Uterus (tissue), 4 donors: ENCODE results near the gene DNASE1L1. TPM values are rescaled to one million over a fixed set of nuclear protein-coding genes. Genes with fewer than 3 reads are reported as not detected.

Experiments
- DNase-seq, 2 donors: peaks; one replicate each; pipeline ENCODE4 v3.0.0-alpha.2; 2019 to 2020
- H3K27ac ChIP-seq, 2 donors: fragments of 200-600 bp; sonication (generic); 1 replicate in 1 of 2; 2 replicates in 1 of 2; pipeline ENCODE4 v1.5.1; 2016 to 2018
- H3K27me3 ChIP-seq, 2 donors: fragments of 200-600 bp; sonication (generic); one replicate each; pipeline ENCODE4 v1.5.1; 2018 to 2019; ENCODE audit warnings: control low read depth in 1 of 2
- H3K36me3 ChIP-seq, 2 donors: fragments of 200-600 bp; sonication (generic); one replicate each; pipeline ENCODE4 v1.5.1; 2019; ENCODE audit warnings: control low read depth in 1 of 2
- H3K4me1 ChIP-seq, 2 donors: fragments of 200-600 bp; sonication (generic); one replicate each; pipeline ENCODE4 v1.5.1; 2018 to 2019; ENCODE audit warnings: control low read depth in 1 of 2
- H3K4me3 ChIP-seq, 2 donors: fragments of 200-600 bp; sonication (generic); 1 replicate in 1 of 2; 2 replicates in 1 of 2; pipeline ENCODE4 v1.5.1; 2018 to 2019; ENCODE audit warnings: mild to moderate bottlenecking in 1 of 2
- H3K9me3 ChIP-seq, 2 donors: fragments of 200-600 bp; sonication (generic); one replicate each; pipeline ENCODE4 v1.5.1; 2019; ENCODE audit warnings: control low read depth in 1 of 2
- CTCF ChIP-seq, 4 experiments: fragments of 200-600 bp in 2 of 4; fragments of 450-650 bp in 2 of 4; sonication (generic) in 2 of 4; IDR thresholded peaks; one replicate each; pipeline ENCODE4 v1.5.1; 2016 to 2019; ENCODE audit warnings: antibody characterized with exemption in 4 of 4, mild to moderate bottlenecking in 2 of 4, moderate library complexity in 1 of 4
- POLR2A ChIP-seq, 2 donors: fragments of 450-650 bp; IDR thresholded peaks; one replicate each; pipeline ENCODE4 v1.6.1; 2016; ENCODE audit warnings: antibody characterized with exemption in 2 of 2, mild to moderate bottlenecking in 1 of 2, moderate library complexity in 1 of 2
- intact Hi-C: fragments of 100-400 bp; cut with DNase I; formaldehyde crosslinking; loops from one replicate; pipeline ENCODE4 v1.15.1; 2023; ENCODE audit warnings: low total_unique reads
- total RNA-seq, 4 donors: library from RNA; depleted of rRNA in 3 of 4; stranded (reverse); fragments of >200 nt in 3 of 4; gene quantifications; one replicate each; pipeline versions ENCODE4 v1.1.0 to v1.2.4, GENCODE V29; 2014 to 2023
- donor health status: DM: yes; HTN: yes; CAD: no.

Gene DNASE1L1
- total RNA-seq, 4 donors from 2014 or later = 10.2 to 31.8 (median 21.2) TPM

GRCh38 chrX:154356596-154356995, 52.5 kb downstream of the DNASE1L1 start:
- TF ChIP-seq POLR2A (IDR thresholded peaks at IDR 0.05) (no peak), CTCF (IDR thresholded peaks at IDR 0.05) (no peak)
- no peaks in the 10 kb centered on the region for H3K36me3 ChIP-seq
- H3K27ac ChIP-seq = peak overlapping the region in 1 of 2 donors; percentile 43
- H3K4me3 ChIP-seq = no peak overlapping the region
- no peaks in the 10 kb centered on the region for H3K27me3 ChIP-seq
- H3K4me1 ChIP-seq = no peaks in the 10 kb centered on the region
- intact Hi-C loops = no loop called here
- H3K9me3 ChIP-seq = no peaks in the 10 kb centered on the region
- DNase-seq = no peak

DNA sequence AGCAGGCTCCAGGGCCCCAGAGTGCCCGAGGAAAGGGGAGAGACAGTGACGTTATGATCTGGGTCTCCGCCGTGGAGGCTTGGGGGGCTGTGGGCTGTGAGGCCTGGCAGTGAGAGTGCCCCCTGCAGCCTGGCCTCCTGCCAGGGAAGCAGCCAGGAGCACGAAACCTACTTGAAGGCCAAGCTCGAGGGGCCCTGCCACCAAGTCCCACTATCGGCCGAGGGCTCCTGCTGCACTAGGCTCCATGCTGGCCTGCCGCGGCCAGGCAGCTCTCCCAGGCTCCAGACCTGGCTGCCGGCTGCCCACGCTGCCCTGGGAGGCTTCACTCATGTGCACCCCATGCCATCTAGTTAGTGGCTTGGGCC, 53.3 kb downstream of the DNASE1L1 start:
- H3K4me1 ChIP-seq = no peaks in the 10 kb centered on the region
- intact Hi-C loops = no loop called here
- H3K27me3 ChIP-seq = no peaks in the 10 kb centered on the region
- no peaks in the 10 kb centered on the region for H3K9me3 ChIP-seq
- no peaks in the 10 kb centered on the region for H3K36me3 ChIP-seq
- H3K4me3 ChIP-seq = no peak overlapping the region
- TF ChIP-seq CTCF (IDR thresholded peaks at IDR 0.05) = no peak
- TF ChIP-seq POLR2A (IDR thresholded peaks at IDR 0.05) = no peak
- H3K27ac ChIP-seq = peak overlapping the region in 1 of 2 donors; percentile 43
- no peak for DNase-seq

DNA sequence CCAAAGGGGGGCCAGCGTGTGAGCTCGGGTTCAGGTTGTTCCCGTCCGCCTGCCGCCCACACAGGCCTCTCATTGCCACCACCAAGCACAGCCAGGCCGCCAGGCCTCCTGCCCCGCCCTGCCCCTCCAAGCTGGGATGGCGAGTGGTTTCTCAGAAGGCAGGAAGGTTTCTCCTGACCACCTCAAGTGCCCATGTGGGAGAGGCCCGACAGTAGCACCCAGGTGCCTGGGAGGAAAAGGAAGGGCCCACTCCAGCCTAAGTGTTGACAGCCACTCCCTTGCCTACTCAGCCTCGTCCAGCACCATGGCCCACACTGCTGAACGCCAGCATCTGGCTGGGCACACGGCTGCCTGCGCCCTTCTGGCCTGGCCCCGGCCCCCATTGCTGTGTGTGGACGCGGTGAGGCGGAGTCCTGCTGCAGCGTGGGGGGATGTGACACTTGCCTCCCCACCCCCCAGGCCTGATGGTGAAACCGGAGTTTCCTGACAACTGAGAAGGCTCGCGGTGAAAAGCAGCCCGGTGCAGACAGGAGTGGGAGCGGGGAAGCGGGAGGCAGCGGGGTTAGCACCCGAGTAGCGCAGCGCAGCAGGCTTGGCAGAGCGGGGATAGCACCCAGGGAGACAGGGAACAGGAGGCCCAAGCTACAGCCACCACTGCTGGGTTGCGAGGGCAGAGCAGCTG, 53.8 kb downstream of the DNASE1L1 start:
- H3K36me3 ChIP-seq = no peaks in the 10 kb centered on the region
- TF ChIP-seq POLR2A (IDR thresholded peaks at IDR 0.05) (no peak), CTCF (IDR thresholded peaks at IDR 0.05) (no peak)
- H3K4me1 ChIP-seq = no peaks in the 10 kb centered on the region
- H3K27me3 ChIP-seq = no peaks in the 10 kb centered on the region
- intact Hi-C loops = no loop called here
- peak overlapping the region in 1 of 2 donors; percentile 43 for H3K27ac ChIP-seq
- DNase-seq = peak in 1 of 2 donors; percentile 22
- H3K4me3 ChIP-seq = no peak overlapping the region
- no peaks in the 10 kb centered on the region for H3K9me3 ChIP-seq

- no peaks in the 10 kb centered on the region for H3K27me3 ChIP-seq
- TF ChIP-seq CTCF (IDR thresholded peaks at IDR 0.05) (no peak), POLR2A (IDR thresholded peaks at IDR 0.05) (no peak)
- intact Hi-C loops = no loop called here
- no peak overlapping the region for H3K27ac ChIP-seq
- H3K9me3 ChIP-seq = no peaks in the 10 kb centered on the region
- H3K4me3 ChIP-seq = no peak overlapping the region
- H3K4me1 ChIP-seq = no peaks in the 10 kb centered on the region
- no peak for DNase-seq
- H3K36me3 ChIP-seq = no peaks in the 10 kb centered on the region
Observed at GRCh38 chrX:154354516-154354915, 54.5 kb downstream of the DNASE1L1 start.

GRCh38 chrX:154354013-154354412, 55.0 kb downstream of the DNASE1L1 start:
- H3K36me3 ChIP-seq = no peaks in the 10 kb centered on the region
- no peak for DNase-seq

More at GRCh38 chrX:154354013-154354412, 55.0 kb downstream of the DNASE1L1 start:
- intact Hi-C loops = no loop called here
- Histone ChIP-seq H3K9me3 (no peaks in the 10 kb centered on the region), H3K27me3 (no peaks in the 10 kb centered on the region), H3K4me1 (no peaks in the 10 kb centered on the region), H3K4me3 (no peak overlapping the region), H3K27ac (no peak overlapping the region)
- TF ChIP-seq POLR2A (IDR thresholded peaks at IDR 0.05) (no peak), CTCF (IDR thresholded peaks at IDR 0.05) (no peak)
